HG02623 (cell line): ENCODE results near the gene AMPH.
"Not testable (repeated sequence)": the region's sequence is repeated elsewhere in the genome, so short reads cannot be mapped to it uniquely, and the experiment has no call there.

ENCODE experiments used
- ATAC-seq: cut with Tn5 transposase; IDR thresholded peaks from one replicate; pipeline ENCODE4 v1.9.1; 2021; ENCODE audit warnings: moderate library complexity; ENCODE audit not compliant: unreplicated experiment

The AMPH gene

DNA sequence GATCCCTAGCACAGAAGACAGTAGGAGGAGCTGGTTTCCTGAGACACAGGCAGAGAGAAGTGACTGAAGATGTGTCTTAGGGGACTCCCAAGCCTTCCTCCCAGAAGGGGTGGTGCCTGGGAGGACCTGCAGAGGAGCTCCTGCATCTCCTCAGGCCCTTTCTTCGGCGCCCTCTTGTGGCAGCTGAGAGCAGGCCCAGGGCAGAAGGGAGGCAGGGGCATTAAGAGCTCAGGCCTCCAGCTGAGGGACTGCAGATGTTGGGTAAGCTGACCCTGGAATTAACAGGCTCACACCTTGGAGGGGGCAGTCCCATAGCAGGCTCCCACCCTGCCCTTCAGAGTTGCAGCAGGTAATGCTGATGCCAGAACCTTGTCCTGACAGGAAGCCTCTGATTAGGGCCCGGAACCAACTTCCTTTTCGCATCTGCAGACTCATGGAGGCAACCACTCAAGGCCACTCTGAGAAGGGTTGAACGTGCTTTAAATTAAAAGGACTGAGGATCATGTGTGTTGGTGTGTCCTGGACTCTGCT is 272.0 kb downstream of the AMPH start:
- peak; percentile 69 for ATAC-seq

DNA sequence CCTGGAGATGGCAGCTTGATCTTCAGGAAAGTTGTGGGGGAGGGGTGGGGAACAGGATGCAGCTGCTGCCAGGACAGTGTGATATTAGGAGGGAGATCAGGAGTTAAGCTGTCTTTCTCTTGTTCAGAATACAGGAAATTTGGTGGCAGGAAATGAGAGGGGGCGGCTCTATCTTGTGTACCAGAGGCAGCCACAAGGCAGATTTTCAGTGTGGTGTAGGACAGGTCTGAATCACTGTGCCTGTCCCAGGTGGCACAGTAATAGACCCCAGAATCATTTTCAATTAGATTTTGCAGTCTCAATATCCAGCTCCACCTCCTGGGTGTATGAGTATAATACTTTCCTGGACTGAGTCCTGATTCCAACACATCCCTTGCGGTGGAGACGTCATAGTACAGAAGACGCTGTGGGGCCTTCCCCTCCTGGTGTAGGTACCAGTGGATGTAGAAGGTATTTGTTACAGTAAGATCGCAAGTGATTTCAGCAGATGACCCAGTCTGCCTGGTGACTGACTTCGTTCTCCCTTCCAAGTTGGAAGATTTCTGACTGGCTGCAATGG is 272.8 kb downstream of the AMPH start:
- peak; percentile 24 for ATAC-seq

DNA sequence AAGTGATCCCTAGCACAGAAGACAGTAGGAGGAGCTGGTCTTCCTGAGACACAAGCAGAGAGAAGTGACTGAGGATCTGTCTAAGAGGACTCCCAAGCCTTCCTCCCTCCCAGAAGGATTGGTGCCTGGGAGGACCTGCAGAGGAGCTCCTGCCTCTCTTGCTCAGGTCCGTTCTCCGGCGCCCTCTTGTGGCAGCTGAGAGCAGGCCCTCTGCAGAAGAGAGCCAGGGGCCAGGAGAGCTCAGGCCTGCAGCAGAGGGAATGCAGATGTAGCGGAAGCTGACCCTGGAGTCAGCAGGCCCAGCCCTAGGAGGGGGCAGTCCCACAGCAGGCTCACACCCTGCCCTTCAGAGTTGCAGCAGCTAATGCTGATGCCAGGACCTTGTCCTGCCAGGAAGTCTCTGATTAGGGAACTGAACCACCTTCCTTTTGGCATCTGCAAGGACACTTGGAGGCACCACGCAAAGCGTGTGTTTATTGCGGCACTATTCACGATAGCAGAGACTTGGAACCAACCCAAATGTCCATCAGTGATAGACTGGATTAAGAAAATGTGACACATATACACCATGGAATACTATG is 276.8 kb downstream of the AMPH start:
- ATAC-seq = not testable (repeated sequence)

DNA sequence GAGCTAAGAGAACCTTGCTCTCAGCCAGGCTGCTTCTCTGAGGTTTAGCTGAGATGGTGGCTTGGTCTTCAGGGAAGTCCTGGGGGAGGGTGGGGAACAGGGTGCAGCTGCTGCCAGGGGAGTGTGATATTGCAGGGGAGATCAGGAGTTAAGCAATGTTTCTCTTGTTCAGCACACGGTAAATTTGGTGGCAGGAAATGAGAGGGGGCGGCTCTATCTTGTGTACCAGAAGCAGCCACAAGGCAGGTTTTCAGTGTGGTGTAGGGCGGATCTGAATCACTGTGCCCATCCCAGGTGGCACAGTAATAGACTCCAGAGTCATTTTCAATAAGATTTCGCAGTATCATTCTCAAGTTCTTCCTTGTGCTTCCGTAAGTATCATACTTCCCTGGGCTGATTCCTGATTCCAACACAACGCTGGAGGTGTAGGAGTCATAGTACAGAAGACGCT is 277.7 kb downstream of the AMPH start:
- ATAC-seq = peak; percentile 30

DNA sequence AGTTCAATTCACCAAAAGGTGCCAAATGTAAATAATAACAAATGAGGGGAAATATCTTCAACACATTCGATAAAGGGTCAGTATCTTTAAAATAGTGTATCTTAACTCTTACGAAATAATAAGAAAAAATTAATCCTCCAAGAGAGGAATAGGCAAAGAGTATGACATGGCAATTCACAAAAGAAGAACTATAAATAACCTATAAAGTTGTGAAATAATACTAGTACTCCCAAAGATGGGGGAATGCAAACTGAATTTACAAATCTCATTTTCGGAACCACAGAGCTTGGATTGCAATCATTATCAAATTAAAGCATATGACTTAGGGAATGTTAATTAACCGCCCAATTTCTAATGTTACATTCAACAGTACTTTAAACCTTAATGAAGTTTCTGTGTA is 279.6 kb downstream of the AMPH start:
- ATAC-seq = no peak

DNA sequence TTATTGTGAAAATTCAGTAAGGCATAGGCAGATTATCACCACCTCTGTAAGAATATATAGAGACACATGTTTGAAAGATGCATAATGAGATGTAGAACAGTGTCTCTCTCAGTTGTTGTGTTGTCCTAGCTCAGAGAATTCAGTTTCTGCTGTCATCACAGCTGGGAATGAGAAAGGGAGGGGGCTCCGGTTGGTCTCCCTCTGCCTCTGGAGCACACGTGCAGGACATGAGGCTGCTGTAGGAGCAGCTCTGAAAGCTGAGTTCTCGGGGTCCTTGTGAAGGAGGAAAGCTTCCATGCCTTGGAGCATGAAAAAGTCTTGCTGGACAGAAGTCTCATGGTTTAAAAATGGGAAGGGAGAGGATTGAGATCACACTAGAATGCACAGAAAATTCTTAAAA is 280.4 kb downstream of the AMPH start:
- ATAC-seq = not testable (repeated sequence)

DNA sequence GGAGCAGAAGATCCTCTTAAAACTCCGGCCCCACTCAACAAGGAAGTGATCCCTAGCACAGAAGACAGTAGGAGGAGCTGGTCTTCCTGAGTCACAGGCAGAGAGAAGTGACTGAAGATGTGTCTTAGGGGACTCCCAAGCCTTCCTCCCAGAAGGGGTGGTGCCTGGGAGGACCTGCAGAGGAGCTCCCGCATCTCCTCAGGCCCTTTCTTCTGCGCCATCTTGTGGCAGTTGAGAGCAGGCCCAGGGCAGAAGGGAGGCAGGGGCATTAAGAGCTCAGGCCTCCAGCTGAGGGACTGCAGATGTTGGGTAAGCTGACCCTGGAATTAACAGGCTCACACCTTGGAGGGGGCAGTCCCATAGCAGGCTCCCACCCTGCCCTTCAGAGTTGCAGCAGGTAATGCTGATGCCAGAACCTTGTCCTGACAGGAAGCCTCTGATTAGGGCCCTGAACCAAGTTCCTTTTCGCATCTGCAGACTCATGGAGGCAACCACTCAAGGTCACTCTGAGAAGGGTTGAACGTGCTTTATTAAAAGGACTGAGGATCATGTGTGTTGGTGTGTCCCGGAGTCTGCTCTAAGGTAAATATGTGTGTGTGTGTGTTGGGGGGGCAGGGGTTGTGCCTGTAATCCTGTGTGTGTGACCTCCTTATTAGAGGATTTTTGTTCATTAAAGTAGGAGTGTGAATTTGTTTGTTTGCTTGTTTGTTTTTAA is 281.1 kb downstream of the AMPH start:
- peak; percentile 74 for ATAC-seq

DNA sequence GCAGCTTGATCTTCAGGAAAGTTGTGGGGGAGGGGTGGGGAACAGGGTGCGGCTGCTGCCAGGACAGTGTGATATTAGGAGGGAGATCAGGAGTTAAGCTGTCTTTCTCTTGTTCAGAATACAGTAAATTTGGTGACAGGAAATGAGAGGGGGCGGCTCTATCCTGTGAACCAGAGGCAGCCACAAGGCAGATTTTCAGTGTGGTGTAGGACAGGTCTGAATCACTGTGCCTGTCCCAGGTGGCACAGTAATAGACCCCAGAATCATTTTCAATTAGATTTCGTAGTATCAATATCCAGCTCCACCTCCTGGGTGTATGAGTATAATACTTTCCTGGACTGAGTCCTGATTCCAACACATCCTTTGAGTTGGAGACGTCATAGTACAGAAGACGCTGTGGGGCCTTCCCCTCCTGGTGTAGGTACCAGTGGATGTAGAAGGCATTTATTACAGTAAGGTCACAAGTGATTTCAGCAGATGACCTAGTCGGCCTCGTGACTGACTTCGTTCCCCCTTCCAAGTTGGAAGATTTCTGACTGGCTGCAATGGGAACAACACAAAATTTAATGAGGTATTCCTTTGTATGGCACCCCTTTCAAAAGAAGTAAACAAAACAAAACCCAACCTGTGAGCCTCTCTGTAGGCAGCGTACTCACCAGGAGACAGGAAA is 281.9 kb downstream of the AMPH start:
- ATAC-seq = not testable (repeated sequence)

DNA sequence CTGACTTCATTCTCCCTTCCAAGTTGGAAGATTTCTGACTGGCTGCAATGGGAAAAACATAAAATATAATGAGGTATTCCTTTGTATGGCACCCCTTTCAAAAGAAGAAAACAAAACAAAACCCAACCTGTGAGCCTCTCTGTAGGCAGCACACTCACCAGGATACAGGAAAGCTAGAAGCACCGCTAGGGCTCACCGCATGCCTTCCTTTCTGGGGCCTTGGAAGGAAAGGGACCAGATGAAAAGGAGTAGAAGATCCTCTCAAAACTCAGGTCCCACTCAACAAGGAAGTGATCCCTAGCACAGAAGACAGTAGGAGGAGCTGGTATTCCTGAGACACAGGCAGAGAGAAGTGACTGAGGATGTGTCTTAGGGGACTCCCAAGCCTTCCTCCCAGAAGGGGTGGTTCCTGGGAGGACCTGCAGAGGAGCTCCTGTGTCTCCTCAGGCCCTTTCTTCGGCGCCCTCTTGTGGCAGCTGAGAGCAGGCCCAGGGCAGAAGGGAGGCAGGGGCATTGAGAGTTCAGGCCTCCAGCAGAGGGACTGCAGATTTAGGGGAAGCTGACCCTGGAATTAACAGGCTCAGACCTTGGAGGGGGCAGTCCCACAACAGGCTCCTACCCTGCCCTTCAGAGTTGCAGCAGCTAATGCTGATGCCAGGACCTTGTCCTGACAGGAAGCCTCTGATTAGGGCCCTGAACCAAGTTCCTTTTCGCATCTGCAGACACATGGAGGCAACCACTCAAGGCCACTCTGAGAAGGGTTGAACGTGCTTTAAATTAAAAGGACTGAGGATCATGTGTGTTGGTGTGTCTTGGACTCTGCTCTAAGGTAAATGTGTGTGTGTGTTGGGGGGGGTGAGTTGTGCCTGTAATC is 285.6 kb downstream of the AMPH start:
- ATAC-seq = peak; percentile 49

DNA sequence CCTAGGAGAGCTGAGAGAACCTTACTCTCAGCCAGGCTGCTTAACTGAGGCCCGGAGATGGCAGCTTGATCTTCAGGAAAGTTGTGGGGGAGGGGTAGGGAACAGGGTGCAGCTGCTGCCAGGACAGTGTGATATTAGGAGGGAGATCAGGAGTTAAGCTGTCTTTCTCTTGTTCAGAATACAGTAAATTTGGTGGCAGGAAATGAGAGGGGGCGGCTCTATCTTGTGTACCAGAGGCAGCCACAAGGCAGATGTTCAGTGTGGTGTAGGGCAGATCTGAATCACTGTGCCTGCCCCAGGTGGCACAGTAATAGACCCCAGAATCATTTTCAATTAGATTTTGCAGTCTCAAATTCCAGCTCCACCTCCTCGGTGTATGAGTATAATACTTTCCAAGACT is 286.4 kb downstream of the AMPH start:
- peak; percentile 48 for ATAC-seq

DNA sequence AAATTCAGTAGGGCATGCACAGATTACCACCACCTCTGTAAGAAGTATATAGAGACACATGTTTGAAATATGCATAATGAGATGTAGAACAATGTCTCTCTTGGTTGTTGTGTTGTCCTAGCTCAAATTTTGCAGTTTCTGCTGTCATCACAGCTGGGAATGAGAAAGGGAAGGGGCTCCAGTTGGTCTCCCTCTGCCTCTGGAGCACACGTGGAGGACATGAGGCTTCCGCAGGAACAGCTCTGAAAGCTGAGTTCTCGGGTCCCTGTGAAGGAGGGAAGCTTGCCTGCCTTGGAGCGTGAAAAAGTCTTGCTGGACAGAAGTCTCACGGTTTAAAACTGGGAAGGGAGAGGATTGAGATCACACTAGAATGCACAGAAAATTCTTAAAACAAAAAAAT is 289.0 kb downstream of the AMPH start:
- ATAC-seq = not testable (repeated sequence)

DNA sequence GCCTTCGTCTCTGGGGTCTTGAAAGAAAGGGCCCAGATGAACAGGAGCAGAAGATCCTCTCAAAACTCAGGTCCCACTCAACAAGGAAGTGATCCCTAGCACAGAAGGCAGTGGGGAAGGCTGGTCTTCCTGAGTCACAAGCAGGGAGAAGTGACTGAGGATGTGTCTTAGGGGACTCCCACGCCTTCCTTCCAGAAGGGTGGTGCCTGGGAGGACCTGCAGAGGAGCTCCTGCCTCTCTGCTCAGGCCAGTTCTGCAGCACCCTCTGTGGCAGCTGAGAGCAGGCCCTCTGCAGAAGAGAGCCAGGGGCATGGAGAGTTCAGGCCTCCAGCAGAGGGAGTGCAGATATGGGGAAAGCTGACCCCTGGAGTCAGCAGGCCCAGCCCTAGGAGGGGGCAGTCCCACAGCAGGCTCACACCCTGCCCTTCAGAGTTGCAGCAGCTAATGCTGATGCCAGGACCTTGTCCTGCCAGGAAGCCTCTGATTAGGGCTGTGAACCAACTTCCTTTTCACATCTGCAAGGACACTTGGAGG is 289.9 kb downstream of the AMPH start:
- ATAC-seq = not testable (repeated sequence)

DNA sequence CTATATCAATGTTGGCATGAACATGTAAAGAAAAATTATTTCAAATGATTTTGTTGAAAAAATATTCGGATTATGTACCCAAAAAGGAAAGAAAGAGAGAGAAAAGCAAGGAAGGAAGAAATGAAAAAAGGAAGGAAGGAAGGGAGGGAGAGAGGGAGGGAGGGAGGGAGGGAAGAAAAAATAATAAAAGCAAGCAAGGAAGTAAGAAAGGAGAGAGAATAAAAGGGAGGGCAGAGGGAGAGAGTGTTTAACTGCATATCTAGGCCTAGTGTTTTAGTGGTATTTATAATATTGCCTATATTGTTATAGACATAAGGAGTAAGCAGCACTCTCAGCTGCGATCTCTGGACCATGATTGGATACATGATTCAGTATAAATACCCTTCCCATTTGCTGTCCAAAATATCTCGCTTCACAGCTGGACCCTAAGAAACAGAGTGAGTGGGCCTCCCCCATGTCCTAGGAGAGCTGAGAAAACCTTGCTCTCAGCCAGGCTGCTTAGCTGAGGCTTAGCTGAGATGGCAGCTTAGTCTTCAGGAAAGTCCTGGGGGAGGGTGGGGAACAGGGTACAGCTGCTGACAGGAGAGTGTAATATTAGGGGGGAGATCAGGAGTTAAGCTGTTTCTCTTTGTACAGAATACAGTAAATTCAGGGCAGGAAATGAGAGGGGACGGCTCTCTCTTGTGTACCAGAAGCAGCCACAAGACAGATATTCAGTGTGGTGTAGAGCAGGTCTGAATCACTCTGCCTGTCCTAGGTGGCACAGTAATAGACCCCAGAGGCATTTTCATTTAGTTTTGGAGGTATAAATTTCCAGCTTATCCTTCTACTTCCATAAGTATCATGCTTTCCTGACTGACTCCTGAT is 291.0 kb downstream of the AMPH start:
- no peak for ATAC-seq

DNA sequence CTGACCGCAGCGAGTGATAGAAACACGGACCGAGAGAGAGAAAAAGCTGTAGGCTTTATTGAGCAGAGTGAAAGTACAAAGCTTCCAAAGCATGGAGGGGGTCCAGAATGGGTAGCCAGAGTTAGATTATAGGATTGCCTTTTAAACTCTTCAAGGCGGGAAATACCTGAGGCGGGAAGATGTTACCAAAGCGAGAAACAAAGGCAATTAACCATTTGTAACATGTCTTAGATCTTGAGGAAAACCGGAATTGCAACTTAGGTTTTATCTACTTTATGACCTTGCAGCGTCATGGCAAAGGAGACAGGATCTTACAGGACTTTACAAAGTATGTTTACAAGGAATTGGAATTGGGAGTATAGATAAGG is 295.0 kb downstream of the AMPH start:
- not testable (repeated sequence) for ATAC-seq

DNA sequence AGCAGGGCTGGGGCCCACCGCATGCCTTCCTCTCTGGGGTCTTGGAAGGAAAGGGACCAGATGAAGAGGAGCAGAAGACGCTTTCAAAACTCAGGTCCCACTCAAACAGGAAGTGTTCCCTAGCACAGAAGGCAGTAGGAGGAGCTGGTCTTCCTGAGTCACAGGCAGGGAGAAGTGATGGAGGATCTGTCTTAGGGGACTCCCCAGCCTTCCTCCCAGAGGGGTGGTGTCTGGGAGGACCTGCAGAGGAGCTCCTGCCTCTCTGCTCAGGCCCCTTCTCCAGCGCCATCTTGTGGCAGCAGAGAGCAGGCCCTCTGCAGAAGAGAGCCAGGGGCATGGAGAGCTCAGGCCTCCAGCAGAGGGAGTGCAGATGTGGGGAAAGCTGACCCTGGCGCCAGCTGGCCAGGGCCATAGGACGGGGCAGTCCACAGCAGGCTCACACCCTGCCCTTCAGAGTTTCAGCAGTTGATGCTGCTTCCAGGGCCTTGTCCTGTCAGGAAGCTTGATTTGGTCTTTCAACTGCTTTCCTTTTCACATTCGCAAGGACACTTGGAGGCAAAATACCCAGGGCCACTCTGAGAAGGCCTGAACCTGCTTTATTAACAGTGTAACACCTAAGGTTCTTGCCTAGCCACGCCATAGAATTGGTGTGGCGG is 295.6 kb downstream of the AMPH start:
- ATAC-seq = peak; percentile 96

DNA sequence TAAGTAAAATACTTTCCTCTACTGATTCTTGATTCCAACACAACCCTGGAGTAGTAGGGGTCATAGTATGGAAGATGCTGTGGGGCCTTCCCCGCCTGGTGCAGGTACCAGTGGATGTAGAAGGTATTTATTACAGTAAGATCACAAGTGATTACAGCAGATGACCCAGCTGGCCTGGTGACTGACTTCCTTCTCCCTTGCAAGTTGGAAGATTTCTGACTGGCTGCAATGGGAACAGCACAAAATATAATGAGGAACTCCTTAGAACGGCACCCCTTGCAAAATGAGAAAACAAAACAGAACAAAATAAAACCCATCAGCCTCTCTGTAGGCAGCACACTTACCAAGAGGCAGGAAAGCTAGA is 296.1 kb downstream of the AMPH start:
- no peak for ATAC-seq

DNA sequence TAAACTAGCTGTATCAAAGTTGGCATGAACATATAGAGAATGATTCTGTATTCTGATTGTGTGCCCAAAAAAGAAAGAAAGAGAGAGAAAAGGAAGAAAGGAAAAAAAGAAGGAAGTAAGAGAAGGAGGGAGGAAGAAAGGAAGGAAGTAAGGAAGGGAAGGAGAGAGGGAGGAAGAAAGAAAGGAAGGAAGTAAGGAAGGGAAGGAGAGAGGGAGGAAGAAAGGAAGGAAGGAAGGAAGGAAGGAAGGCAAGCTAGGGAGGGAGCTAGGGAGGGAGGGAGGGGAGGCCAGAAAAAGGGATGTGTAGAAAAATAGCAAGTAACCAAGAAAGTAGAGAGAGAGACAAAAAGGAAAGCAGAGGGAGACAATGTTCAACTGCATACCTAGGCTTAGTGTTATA is 297.0 kb downstream of the AMPH start:
- no peak for ATAC-seq
